HG03196 (cell line): ENCODE results near the gene ANO7.

Experiments
- ATAC-seq: cut with Tn5 transposase; IDR thresholded peaks from one replicate; pipeline ENCODE4 v1.9.1; 2021; ENCODE audit not compliant: unreplicated experiment

ANO7 gene

DNA sequence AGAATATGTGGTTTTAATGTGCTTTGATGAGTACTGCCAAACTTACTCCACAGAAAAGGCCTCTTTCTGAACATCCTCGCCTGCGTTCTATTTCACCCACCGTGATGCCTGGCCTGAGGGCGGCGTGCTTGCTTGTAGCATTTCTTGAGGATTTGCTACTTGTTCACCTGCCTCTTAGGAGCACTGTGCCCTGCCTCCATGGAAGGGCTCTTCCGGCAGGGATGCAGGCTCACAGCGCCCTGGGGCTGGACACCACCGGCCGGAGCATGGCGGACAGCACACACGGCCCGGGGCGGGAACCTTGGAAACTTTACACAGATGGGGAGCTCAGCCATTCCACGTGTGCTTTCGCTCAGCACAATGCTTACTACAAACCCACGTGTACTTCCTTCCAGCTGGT lies 37.1 kb downstream of the ANO7 start:
- no peak for ATAC-seq

DNA sequence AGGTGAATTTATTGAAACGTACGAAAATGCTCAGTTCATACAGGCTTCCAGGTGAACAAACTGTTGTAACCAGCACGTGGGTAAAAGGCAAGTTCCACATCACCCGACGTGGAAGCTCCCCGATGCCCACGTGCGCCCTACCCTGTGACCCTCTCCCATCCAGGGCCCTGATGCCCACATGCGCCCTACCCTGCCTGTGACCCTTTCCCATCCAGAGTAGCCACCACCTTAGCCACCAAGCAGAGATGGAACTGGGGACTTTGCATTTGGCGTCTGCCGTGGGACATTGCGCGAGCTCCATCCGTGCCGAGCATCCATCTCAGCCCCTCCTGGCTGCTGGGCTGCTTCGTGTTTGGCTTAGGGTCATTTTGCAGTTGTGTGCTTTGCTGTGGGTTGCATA lies 37.5 kb downstream of the ANO7 start:
- ATAC-seq: no peak

DNA sequence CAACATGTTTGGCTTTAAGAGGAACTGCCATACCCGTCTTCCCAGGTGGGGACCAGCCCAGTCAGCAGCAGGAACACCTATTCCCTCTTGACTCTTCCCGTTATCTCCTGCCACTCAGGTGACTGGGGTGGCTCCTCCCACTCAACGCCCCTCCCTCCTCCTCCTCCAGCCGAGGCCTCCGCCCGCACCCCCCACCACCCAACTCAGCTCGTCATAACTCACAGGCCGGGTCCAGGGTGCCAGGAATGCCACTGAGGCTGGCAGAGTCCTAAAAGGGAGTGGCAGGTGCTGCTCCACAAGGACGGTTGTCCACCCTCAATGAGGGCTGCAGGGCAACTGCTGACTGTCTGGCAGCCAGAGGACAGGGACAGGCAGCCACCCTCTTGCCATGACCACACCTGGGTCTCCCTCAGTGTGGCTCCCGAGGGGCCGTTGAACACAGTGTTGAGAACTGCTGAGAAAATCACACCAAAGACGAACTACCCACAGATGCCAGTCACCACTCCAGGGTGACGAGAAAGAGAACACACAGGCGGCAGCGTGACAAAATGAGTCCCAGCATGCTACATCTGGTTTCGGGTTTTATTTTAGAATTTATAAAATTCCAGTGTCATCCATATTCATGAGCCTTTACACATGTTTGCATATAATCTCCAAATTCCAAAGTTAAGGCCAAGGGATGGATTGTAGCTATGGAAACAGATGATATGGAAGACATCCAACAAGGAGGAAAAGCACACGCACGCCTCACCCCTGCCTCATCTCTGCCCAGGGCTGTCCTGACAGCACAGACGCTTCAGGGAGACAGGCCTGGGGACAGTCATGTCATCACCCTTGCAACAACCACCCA lies 38.5 kb downstream of the ANO7 start:
- no peak for ATAC-seq

DNA sequence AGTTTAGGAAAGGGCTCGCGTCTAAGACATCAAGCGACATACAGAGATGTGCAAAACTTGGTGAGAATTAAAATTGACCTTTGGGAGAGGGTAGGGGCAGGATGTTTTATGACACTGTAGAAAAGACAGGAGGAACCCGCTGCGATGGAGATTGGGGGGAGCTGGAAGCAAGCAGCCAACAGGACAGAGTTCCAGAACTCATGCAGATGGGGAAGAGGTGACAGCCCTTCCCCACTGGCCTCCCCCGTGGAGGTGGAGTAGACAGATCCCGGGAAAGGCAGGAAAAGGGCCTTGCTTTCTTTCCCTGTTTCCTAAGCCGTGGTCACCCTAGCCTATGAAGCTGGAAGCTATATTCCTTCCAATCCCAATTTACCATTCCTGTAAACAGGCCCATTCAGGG lies 39.1 kb downstream of the ANO7 start:
- no peak for ATAC-seq

DNA sequence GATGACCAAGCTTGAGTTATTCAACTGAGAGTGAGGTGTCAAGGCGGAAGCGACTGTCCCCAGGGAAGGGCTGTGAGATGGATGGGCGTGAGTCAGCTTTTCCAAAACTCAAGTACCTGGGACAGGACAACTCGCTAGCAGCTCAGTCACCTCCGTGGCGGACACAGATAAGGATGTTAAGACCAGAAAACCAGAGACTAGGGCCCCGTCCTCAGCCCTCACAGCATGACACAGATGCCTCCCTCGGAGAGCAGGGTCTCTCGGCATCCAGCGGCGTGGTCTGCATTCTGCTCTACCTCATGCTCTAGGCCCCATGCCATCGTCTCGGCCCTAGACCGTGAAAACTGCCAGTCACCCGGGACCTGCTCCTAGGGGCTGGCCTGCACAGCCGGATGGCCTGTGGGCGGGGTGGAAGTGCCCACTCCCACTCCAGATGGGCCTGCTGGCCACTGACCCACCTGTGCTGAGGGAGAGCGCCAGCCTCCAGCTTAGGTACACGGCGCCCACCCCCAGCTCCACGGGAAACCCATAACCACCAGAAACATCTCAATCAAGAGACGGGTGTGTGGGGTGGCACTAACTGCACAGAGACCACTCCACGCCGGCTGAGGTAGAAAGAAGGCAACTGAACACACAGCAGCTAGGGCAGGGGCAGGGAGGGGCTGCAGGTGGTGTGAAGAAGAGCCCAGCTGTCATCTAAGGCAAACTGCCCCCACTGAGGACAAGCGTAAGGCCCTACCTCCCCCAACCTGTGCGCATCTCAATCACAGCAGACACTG lies 39.8 kb downstream of the ANO7 start:
- no peak for ATAC-seq

DNA sequence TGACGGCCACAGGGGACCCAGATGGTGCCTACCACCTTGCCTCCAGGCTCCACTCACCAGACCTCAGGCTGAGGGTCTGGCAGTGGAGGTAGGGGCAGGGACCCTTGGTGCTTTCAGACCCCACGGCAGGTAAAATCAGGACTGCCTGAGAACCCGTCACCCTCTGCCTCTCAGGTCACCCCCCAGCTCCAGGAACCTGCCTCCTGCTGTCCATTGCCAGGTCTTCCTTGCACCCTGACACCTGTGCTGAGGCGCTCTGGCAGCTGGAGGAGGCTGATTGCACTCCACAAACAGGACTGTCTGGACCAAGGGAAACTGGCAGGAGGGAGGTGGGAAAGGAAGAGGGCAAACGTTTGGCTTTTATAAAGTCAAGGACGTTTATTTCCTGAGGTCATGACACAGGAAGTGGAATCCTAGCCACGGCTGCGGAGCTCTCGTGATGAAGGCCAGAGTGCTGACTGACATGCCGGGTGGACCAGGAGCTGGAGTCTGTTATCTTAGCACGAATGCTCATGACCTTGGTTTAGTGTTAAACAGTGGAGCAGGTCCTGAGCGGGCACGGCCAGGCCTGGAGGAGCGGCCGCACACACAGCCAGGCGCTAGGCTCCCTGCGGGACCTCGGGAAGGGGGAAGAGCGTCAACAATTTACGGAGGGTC lies 40.5 kb downstream of the ANO7 start:
- no peak for ATAC-seq

DNA sequence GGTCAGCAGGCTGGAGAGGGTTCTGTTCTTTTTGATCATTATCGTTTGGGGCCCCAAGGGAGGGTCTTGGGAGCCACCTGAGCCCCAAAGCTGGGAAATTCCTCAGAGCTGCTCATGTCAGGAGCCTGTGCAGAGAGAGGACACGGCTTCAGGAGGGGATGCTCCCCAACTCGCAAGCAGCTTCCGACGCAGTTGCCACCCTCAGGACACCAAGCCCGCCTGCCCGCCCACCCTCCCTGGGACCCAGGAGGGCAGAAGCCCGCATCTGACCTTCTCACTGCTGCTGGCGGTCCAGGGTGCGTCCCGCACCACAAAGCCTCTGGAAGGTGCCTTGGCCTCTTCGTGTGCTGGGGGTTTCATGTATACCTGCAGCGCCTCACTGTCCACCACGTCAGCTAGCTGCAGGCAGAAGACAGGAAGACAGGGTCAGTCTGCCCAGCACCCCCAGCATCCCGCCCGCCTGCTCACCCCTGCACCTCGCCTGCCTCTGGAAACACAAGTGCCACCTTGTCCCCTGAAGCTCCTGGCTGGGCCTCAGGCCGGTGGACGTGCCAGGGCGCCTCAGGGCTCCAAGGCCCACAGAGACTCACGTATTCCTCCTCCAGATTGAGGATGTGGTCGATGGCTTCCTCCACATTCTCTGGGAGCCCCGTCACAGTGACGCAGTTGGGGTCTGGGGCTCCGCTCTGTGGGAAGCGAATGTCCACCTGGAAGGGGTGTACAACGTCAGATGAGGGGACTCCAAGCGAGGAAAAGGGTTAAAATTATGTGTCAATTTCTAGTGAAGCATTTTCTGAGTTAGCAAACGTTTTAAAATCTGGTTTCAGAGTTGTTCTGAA lies 41.3 kb downstream of the ANO7 start:
- no peak for ATAC-seq

DNA sequence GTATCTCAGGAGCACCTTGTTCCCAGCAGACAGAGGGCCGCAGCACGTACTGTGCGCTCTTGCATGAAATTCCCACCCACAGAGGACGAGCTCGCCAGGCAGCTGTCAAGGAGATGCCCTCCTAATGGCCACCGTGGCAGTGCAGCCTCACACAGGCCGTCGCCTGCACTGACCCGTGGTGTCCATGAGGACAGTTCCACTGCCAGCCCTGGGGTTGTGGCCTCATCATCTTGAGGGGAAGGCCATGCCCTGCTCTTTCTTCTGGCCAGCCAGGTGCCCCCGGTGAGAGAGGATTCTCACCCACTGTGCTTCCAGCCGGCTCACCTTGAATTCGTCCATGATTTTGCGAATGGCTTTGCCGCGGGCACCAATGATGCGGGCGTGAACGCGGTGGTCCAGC lies 42.0 kb downstream of the ANO7 start:
- ATAC-seq: no peak

DNA sequence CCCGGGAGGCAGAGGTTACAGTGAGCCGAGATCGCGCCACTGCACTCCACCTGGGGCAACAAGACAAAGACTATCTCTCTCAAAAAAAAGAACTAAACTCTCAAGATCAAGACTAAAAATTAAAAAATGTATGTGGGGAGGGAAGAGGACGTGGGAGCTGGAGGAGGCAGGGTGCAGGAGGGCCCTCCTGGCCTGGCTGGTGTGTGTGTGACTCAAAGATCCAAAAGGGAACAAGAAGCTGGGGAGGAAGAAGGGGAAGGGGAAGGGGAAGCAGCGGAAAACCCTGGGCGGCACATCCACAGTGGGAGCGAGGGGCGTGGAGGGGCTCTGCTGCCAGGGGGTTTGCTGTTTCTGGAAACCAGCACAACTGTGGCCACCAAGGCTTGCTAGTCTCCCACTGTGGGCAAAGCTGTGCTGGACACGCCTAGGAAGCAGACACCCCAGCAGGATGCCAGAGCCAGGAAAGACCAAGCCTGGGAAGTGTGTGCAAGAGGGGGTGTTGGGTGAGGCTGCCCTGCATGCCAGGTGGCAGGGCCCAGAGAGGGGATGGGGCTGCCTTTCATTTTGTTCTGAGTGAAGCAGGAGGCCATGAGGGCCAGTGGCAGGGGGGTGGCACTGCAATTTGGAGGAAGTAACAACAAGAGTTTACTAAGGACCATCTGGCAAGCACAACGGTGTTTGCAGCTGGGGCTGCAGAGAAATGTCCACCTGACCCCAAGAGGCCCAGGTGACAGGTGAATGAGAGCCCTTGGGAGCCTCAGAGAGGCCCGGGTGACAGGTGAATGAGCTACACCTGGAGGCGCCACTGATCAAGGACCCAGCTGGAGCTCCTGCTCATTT lies 44.5 kb downstream of the ANO7 start:
- no peak for ATAC-seq

DNA sequence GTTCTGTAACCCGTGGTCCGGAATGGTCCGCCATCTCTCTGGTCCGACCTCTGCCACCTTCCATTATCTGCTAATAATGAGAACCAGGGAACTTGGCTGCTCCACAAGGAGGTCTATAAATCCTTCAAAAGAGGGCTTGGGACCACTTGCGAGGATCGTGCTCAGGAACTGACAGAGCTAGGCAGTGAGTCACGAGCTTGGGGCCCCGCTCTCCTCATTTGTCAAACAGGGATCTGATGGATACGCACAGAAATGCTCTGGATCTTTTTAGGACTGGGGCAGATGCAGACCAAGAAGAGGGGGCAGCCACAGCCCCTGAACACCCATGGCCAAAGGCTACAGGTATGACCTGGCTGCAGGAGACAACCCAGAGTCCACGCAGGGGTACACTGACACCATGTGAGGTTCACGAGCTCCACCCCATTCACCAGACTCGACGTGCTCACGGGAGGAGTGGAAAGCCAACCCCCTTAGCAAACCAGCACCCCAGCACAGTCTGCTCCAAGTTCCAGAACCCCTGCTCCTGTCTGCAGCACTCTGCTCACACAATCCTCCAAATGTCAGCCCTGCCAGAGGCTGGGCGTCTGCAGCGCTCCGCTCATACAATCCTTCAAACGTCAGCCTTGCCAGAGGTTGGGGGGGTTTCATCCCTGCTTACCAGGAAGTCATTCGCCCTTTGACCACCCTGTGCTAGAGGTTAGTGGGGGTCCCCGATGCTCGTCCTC lies 45.8 kb downstream of the ANO7 start:
- no peak for ATAC-seq

DNA sequence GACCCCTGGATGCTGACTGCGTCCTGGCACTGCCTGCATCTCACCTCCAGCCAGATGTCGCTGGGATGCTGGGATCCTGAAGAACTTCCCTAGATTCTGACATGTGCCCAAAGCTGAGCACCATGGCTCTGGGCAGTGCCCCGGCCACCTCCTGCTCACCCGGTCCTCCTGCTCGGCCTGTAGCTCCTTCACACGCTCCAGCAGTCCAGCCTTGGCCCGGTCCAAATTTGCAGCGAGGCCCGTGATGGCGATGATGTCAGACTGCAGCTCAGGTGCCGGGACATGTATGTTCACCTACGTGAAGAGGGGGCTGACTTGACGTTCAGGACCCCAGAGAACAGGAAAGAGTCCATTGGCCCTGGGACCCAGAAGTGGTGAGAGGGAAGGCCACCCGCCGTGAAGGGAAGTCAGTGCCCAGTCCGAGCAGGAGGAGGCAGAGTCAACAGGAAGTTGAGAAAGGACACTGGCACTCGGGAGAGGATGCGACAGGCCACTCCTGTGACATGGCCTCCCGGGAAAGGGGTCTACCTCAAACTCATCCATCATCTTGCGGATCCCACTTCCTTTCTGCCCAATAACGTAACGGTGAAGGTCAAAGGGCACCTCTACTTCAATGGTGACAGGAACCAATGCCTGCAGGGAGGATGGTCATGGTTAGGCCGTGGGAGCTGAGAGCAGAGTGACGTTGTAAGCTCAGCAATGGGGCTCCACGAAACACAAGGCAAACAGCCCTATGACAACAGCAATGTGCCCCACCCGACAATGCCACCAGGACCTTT lies 46.7 kb downstream of the ANO7 start:
- no peak for ATAC-seq

DNA sequence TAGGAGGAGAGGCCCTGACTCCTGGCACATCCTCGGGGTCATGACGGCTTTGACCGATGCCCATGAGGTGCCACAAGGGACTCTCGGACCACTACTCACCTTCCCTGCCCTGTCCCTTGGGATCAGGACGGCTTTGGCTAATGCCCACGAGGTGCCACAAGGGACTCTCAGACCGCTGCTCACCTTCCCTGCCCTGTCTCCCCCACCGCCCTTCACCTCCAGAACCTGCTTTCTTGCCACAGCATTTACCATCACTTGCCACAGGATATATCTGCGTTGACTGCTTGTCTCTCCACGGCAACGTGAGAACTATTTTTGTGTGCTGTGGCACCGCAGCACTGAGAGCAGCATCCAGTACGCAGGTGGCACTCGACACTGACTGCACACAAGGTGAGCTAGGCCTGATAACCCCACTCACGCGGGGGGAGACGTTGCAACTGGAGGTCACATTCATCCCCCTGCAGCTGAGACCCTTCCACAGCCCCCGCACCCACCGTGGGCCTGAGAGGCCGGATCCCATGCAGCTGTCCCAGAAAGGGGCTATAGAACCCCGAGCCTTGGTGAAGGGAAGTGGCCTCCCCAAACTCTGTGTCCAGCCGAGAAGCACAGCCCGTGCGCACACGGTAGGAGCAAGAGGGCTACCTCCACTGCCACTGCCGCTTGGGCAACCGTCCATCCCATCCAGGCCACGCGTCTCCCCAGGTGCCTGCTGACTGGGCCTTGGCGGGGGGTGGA lies 47.5 kb downstream of the ANO7 start:
- no peak for ATAC-seq

DNA sequence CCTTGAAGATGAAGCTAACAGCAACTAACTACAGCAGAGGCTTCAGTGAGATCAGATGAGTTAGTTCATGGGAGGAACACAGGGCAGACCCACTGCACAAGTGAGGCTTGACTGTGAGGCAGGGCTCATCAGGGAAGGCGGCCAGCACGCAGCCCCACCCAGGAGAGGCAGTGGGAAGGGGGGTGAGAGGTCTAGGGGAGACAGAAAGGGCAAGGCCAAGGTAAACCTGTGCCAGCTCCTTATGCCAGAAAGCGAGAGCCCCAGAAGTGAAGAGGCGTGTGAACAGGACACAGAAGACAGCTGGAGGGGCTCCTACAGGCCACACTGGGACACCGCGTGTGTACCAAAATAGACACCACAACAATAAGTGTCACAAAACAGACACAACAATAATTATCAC lies 48.6 kb downstream of the ANO7 start:
- ATAC-seq: no peak

DNA sequence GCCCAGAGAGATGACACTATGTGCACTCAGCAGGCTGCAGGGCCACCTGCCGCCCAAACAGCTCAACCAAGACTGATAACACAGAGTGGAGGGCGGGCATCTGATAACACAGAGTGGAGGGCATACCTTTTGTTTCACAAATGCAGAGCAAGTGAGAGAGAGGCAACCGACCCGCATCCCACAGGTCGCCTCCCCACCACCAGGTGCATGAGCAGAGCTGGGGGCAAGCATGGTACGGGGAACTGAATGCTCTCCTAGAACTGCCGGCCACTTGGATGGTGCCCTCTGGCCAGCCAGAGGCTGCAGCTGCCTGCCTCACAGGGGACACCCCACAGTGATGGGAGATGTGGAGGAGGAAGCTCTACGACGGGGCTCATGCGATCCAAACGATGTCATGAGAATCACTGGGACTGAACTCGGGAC lies 49.5 kb downstream of the ANO7 start:
- ATAC-seq: no peak

DNA sequence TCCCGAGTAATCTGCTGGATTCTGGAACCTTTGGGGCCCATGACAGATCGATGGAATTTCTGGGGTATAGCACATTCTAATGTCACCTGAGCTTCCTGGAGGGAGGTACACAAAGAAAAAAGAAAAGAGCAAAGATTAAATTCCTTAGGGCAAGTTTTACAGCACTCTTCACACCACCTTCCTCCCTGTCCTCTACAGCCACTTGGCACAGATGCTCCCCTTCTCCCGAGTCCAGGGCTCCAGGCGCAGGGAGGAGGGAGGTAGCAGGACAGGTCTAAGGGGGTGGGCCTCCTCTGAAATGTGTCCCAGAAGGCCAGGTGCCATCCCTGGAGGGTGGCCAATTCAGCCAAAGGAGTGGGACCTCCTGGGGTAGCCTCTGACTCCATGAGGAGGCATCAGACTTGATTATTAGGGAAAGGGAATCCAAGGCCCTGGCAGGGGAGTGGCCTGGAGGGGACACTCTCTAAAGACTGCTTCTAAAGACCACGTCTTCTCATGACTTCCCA lies 50.3 kb downstream of the ANO7 start:
- no peak for ATAC-seq

DNA sequence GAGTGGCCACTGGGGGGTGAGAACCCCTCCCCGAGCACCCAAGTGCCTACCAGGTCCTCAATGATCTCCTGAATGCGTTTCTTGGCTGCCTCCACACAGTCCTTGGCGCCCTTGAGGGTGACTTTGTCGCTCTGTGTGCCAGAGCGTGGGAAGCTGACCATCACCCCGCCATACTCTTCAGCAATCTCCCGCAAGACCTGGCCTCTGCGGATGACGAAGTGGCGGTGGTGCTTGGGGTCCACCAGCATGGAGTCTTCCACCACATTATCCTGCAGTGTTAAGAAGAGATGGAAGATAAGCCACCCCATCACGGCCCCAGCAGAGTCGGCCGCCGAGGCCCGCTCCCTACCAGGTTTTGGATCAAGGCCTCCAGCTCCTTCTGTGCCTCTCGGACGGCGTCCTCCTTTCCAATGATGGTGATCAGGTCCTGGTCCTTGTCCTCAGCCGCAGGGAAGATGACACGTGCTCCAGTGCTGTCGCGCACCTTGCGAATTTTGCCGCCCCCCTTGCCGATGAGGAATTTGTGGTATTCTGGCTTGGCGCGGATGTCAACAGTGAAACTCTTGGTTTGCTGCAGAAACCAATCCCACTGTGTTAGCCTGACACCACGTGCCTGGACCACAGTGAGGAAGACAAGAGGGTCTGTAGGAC lies 51.2 kb downstream of the ANO7 start:
- ATAC-seq: no peak

DNA sequence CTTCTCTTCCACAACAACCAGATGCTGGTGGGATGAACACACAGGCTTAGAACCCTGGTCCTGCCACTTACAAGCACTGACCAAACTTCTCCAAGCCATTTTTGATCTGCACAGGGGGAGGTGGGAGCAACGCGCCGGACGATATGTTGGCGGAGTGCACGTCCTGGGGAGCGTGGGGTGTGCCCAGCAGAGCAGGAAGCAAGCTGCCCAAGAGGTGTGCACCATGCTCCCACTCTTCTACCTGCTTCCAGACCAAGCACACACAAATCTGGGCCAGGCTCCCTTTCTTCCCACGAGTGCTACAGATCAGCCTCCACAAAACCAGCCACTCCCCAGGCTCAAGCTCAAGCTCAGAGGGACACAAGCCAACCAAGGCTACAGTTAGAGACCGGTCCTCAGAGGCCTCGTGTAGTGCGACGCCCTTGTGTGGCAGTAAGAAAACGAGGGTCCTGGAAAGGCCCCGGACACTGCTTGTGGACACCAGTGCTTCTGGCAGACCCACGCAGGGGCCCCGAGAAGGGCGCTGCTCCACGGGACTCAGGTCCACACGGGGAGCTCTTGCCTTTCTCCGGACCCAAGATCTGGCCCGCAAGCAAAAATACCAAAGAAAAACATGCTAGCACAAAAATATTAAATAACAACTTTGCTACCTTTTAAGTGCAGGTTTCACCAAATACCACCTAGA lies 52.0 kb downstream of the ANO7 start:
- no peak for ATAC-seq
